ENCODE data around the gene CLIC5.

DNA sequence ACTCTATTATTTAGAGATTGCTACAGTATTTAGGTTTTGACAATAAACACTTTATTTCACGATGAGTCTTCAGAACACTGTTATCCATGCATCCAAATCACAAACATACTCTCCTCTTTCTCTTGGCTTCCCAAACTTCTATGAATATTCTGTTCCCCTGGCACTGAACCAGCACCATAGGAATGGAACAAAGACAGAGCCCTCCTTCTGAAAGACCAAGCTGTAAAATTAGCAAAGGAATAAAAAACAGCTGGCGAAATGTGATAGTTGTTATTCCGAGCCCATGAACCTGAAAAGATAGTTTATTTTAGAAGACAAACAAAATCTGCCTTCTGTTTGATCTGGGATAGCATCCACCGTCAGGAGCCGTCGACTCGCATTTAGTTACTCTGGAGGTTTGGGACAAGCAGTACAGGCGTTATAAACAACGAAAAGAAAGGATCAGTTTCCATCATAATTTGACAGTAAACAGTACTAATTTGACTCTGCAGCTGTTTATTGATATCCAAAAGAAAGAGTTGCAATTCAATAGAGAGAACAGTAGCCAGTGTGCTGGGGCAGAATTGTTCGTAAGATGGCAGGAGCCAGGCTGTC lies 161.4 kb downstream of the CLIC5 start:
- no peak for TF ChIP-seq POLR2A (IDR thresholded peaks at IDR 0.05)
- TF ChIP-seq, protein P1, sequence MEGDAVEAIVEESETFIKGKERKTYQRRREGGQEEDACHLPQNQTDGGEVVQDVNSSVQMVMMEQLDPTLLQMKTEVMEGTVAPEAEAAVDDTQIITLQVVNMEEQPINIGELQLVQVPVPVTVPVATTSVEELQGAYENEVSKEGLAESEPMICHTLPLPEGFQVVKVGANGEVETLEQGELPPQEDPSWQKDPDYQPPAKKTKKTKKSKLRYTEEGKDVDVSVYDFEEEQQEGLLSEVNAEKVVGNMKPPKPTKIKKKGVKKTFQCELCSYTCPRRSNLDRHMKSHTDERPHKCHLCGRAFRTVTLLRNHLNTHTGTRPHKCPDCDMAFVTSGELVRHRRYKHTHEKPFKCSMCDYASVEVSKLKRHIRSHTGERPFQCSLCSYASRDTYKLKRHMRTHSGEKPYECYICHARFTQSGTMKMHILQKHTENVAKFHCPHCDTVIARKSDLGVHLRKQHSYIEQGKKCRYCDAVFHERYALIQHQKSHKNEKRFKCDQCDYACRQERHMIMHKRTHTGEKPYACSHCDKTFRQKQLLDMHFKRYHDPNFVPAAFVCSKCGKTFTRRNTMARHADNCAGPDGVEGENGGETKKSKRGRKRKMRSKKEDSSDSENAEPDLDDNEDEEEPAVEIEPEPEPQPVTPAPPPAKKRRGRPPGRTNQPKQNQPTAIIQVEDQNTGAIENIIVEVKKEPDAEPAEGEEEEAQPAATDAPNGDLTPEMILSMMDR (IDR thresholded peaks at IDR 0.05): no peak
